Activated T-cell treated with anti-CD3 and anti-CD28 coated beads for 24 hours (primary cell): ENCODE results near the gene RLN2.
"Not testable (repeated sequence)": the region's sequence is repeated elsewhere in the genome, so short reads cannot be mapped to it uniquely, and the experiment has no call there.

Experiments
- DNase-seq: peaks from one replicate; pipeline ENCODE4 v3.0.0-alpha.2; 2020; ENCODE audit warnings: low read depth

The RLN2 gene, protein sequence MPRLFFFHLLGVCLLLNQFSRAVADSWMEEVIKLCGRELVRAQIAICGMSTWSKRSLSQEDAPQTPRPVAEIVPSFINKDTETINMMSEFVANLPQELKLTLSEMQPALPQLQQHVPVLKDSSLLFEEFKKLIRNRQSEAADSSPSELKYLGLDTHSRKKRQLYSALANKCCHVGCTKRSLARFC

DNA sequence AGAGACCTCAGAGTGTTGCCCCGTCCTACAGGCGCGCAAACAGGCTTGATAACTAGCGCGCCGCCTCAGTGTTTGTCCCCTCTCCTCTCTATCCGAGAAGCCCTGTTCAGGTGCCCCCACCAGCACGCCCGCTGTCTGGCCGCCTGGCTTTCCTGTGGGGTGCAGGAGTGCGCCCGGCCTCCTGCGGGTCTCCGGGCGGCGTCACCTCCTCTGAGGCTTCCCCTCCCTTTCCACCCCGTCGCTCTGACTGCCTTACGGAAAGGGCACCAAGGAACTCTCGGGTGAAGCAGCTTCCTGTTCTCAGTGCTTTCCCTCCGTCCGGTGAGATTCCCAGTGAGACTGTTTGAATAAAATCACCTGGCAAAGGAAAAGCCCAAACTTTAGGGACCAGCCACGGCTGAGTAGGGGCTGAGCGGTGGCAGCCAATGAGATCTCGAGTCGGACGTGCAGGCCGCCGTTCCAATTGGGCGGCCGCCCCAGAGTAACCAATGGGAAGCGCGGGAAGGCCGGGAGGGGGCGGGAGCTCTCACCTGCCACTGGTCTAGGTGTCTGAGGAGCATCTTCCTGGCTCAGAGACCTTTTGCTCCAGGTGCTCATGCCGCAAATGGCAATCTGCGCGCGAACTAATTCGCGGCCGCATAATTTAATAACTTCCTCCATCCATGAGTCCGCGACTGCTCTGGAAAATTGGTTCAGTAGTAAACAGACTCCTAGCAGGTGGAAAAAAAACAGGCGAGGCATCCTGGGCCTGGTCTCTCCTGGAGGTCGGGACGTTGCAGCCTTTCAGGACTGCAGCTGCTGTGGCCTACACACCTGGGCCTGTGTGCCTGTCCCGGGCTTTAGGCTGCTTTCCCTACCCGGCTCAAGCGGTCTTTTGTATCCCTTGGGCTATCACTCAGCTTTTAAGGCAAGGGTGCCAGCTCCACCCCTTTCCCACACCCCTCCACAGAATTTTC lies at the start of gene RLN2:
RLN2 (minus strand) TSS at position 877 of the 956 bp plus-strand sequence; CDS start at position 741, 136 bp downstream.
- DNase-seq = not testable (repeated sequence)

DNA sequence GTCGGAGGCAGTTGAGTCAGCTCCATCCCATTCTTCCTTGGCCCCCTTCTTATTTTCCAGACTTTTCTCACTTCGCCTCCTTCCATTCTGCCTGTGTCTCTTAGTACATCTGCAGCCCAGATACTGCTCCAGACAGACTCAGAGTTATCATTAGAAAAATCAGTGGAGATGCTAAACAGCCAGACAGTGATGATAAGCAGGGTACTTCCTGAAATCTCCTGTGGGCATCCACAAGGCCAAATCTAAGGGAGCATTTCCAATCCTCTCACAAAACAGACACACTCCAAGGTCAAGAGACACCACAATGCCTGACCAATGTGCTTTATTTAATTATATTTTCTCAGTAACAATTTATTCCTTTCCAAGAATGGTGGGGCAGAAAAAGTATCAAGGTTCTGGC lies 49.7 kb upstream of the RLN2 start:
- no peak for DNase-seq

DNA sequence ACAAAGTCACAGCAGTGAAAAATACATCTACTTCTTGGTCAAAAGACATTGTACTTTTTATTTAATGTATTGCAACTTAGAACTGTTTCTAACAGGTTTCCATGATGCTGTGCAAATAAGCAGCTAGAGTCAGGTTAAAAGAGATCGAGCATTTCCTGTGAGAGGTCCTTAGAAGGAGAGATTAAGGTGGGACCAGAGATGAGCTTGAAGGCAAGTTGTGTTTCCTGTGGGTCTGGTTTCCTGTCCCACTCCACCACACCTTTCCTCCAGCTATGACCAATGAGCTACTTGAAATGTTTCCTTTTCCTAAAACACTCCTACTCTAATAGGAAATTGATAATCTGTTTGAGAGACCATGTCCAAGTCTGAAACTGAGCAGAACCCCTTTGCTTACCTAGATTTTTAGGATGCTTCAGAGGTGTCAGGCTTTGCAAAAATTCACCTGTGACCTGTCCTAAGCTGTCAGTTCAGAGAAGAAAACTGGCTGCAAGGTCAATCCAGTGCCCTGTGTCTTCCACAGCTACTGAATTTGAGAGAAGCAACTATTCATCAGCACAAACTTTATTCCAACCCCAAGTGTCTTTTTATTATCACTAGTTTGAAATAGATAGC lies 48.2 kb upstream of the RLN2 start:
- no peak for DNase-seq

DNA sequence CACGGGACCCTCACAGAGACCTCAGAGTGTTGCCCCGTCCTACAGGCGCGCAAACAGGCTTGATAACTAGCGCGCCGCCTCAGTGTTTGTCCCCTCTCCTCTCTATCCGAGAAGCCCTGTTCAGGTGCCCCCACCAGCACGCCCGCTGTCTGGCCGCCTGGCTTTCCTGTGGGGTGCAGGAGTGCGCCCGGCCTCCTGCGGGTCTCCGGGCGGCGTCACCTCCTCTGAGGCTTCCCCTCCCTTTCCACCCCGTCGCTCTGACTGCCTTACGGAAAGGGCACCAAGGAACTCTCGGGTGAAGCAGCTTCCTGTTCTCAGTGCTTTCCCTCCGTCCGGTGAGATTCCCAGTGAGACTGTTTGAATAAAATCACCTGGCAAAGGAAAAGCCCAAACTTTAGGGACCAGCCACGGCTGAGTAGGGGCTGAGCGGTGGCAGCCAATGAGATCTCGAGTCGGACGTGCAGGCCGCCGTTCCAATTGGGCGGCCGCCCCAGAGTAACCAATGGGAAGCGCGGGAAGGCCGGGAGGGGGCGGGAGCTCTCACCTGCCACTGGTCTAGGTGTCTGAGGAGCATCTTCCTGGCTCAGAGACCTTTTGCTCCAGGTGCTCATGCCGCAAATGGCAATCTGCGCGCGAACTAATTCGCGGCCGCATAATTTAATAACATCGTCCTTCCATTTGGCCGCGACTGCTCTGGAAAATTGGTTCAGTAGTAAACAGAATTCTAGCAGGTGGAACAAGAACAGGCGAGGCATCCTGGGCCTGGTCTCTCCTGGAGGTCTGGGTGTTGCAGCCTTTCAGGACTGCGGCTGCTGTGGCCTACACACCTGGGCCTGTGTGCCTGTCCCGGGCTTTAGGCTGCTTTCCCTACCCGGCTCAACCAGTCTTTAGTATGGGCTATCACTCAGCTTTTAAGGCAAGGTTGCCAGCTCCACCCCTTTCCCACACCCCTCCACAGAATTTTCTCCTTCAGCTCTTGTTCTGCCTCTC lies 34.8 kb upstream of the RLN2 start, which contains the start of gene RLN1:
RLN1 (minus strand) TSS at position 885 of the 990 bp plus-strand sequence; CDS start at position 755, 130 bp downstream.
- not testable (repeated sequence) for DNase-seq

DNA sequence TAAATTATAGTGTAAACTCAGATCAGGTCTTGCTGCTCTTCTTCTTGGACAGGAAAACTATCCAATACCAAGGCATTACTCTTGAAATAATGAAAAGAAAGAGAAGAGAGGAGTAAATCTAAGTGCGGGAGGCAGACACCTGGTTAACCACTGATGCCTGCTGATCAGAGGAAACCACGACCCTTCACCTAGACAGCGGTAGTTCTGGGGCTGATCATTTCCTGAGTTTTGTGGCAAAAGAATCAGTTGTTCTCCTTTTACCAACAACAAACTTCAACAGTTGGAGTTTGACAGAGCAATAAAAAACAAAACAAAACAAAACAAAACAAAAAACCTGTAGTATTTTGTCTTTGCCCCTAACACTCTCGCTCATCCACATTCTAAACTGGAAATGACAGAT lies 32.2 kb upstream of the RLN2 start:
- DNase-seq = no peak

DNA sequence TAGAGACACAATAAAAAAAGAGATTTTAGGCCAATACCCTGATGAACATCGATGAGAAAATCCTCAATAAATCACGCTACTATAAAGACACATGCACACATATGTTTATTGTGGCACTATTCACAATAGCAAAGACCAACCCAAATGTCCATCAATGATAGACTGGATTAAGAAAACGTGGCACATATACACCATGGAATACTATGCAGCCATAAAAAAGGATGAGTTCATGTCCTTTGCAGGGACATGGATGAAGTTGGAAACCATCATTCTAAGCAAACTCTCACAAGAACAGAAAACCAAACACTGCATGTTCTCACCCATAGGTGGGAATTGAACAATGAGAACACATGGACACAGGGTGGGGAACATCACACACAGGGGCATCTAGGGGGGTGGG lies 26.8 kb upstream of the RLN2 start:
- not testable (repeated sequence) for DNase-seq

DNA sequence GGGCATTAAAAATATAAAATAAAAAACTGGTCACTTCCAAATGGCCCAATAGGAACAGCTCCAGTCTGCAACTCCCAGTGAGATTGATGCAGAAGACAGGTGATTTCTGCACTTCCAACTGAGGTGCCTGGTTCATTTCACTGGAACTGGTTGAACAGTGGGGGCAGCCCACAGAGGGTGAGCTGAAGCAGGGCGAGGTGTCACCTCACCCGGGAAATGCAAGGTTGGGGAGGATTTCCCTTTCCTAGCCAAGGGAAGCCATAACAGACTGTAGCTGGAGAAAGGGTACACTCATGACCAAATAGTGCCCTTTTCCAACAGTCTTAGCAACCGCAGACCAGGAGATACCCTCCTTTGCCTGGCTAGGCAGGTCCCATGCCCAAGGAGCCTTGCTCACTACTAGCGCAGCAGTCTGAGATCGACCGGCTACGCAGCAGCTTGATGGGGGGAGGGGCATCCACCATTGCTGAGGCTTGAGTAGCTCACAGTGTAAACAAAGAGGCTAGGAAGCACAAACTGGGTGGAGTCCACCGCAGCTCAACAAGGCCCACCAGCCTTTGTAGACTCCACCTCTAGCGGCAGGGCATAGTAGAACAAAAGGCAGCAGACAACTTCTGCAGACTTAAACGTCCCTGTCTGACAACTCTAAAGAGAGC lies 22.5 kb upstream of the RLN2 start:
- DNase-seq = no peak

DNA sequence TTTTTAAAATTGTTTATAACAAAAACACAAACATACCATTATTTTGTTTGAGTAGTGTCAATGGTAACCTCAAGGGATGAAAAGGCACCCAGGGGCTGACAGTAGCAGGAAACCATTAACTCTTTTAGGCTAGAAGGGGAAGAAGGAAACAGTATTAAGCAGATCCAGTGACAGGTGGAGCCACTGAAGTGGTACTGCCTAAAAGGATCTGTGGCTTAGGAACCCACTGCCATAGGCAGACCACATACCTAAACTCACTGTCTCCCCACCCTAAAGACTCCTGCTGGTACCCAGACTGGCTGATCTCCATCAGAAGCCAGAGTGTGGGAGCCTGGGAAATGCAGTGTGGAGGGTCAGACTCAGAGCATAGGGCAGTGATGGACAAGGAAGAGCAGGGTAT lies 21.7 kb upstream of the RLN2 start:
- DNase-seq = no peak

DNA sequence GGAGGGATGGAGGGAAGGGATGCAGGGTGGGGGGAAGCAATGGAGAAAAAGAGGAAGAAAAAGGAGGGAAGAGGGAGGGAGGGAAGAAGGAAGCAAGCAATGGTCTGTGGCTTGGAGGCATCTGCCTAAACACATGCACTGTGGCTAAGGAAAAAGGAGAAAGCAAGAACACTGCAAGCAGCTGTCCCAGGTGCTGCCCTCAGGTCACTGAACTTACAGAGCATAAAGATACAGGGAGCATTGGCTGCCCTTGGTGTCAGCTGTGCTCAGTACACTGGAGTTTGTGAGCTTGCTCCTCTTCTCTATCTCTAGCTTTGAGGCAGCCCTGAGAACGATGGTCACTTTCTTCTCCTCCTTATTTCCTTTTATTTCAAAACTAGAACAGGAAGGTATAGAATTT lies 17.1 kb upstream of the RLN2 start:
- not testable (repeated sequence) for DNase-seq

DNA sequence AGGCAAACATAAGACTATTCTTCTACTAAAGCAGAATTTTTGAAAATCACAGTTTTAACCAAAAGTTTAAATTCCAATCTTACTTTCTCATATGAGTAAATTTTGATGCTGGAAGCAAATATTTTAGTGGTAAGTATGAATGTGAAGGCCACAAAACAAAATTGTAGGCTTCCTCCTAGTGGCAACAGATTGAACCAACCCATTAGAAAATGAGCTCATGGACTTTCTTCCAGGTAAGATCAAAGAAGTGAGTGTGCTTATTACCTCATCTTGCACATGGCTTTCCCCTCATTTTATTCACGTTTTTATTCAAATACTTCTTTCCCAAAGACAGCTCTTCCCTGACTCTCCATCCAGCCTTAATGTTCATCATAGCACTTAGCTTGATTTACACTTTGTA lies 16.5 kb upstream of the RLN2 start:
- no peak for DNase-seq

DNA sequence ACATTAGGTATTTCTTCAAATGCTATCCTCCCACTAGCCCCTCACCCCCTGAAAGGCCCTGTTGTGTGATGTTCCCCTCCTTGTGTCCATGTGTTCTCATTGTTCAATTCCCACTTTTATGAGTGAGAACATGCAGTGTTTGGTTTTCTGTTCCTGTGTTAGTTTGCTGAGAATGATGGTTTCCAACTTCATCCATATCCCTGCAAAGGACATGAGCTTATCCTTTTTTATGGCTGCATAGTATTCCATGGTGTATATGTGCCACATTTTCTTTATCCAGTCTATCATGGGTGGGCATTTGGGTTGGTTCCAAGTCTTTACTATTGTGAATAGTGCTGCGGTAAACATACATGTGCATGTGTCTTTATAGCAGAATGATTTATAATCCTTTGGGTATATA lies 11.9 kb upstream of the RLN2 start:
- DNase-seq = not testable (repeated sequence)

DNA sequence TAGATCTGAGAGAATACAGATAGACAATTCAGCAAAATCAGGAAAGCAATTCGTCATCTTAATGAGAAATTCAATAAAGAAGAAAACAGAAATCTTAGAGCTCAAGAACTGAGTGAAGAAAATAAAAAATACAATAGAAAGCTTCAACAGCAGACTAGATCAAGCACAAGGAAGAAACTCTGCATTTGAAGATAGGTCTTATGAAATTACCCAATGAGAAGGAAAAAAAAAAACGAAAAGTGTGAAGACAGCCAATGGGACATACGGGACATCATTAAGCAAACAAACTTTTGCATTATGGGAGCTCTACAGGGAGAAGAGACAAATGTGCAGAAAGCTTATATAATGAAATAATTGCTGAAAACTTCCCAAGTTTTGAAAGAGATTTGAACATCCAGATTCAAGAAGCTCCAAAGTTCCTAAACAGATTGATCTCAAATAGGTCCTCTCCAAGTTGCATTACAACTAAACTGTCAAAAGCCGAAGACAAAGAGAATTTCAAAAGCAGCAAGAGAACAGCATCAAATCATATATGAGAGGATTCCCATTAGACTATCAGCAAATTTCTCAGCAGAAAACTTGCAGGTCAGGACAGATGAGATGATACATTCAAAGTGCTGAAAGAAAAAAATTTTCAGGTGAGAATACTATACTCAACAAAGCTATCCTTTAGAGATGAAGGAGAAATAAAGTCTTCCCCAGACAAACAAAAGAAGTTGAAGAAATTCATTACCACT lies 10.8 kb upstream of the RLN2 start:
- DNase-seq = no peak

DNA sequence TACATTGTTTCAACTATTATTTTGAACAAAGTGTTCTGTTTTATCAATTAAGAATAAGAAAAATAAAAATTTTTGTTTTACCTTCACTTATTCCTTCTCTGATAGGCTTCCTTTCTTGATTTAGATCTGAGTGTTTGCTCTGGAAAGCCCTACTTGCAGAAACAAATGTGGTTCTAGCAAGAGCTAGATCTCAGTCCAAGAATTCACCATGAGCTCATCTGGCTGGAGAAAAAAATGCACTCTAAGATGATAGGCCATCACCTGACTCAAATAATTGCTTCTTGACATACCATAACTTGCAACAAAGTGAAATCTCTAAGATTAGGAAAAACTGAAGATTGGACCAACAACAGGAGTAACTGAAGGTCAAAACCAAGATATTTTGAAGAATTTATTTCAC lies 6.3 kb upstream of the RLN2 start:
- no peak for DNase-seq

DNA sequence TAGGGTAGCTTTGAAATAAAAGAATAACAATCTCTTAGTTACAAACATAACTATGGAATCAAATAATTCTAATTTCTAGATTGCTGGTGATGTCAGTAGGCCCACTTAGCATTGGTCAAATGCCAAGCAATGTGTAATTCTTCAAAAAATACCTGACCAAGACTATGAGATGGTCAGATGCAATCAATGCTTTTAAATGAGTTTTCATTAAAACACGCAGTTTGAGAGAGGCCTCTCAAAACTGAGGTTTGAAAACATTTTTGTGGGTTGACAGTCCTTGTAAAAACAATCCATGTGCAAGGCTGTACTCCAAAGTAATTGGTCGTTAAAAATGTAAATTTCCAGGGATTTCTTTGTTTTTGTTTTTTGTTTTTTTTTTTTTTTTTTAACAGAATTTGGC lies 1.2 kb upstream of the RLN2 start:
- no peak for DNase-seq

DNA sequence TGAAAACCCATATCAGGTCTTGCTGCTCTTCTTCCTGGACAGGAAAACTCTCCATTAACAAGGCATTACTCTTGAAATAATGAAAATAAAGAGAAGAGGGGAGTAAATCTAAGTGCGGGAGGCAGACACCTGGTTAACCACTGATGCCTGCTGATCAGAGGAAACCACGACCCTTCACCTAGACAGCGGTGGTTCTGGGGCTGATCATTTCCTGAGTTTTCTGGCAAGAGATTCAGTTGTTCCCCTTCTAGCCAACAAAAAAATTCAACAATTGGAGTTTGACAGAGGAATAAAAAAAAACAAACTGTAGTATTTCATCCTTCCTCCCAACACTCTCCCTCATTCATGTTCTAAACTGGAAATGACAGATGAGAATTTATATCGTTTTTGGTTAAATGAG lies 3.0 kb downstream of the RLN2 start:
- no peak for DNase-seq

DNA sequence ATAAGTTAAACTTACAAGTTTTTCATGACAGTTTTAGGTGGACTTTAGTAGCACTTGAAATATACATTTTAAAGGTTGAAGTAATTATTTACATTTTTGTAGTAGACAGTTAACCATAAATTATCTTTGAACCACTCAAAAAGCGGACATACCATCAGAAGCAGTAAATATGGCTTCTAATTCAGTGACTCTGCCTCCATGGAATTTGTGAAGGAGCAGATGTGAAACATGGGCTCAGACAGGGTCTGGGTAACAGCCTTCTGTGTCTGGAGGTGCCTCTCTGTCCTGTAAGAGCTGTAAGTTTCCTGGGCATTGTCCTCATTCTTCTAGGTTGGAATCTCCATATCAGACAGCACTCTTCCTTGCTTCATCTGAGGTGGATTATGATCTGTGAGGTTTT lies 12.4 kb downstream of the RLN2 start:
- no peak for DNase-seq

DNA sequence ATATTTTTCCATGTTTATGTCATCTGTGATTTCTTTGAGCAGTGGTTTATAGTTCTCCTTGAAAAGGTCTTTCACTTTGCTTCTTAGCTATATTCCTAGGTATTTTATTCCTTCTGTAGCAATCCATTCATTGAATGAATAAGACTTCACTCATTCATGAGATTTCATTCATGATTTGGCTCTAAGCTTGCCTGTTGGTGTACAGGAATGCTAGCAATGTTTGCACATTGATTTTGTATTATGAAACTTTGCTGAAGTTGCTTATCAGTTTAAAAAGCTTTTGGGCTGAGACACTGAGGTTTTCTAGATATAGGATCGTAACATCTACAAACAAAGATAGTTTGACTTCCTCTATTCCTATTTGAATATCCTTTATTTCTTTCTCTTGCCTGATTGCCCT lies 15.9 kb downstream of the RLN2 start:
- DNase-seq = no peak

DNA sequence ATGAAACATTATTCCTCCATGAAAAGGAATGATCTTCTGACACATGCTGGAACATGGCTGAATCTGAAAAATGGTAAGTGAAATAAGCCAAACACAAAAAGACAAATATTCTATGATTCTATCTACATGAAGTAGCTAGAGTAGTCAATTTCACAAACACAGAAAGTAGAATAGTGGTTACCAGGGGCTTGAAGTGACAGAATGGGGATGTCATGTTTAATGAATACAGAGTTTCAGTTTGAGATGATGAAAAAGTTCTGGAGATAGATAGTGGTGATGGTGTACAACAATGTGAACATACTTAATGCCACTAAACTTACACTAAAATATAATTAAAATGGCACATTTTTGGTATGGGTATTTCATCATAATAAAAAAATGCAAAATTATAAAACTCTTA lies 18.3 kb downstream of the RLN2 start:
- no peak for DNase-seq

DNA sequence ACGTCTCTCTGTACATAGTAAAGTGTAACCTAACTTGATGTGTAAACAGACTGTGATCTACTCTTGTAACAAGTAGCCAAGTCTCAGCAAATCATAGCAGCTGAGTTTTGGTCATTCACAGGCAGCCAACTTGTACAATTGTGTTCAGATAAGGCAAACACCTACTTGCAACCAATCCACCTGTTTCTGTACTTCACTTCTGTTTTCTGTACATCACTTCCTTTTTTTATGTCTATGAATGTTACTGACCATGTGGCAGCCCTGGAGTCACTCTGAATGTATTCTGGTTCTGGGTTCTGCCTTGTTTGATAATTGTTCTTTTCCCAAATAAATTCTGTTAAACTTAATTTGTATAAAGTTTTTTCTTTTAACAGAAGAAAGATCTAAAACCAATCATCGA lies 26.0 kb downstream of the RLN2 start:
- no peak for DNase-seq

DNA sequence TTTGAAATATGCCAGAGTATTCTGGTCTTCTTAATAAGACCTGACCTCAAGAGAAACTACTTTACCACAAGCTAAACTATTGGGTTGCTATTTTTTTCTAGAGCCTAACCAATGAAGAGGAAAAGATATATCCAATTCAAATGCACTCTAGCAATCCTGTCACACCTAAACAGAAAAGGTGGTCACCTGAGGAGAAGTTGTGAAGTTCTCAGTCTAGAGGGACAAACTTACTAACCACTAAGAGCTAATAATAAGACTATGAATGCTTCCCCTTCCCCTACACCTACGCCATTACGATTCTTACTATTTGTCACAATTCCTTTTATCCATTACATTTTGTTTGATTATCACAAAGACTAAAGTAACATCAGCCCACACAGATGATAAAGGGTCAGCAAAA lies 29.7 kb downstream of the RLN2 start:
- DNase-seq = no peak
